GM21723 (cell line): ENCODE measurements around the gene USP25.

Source experiments
- ATAC-seq: cut with Tn5 transposase; IDR thresholded peaks from one replicate; pipeline ENCODE4 v1.9.1; 2021; ENCODE audit warnings: mild to moderate bottlenecking, moderate library complexity; ENCODE audit not compliant: unreplicated experiment

Gene USP25

GRCh38 chr21:15729674-15730483 is at the start of gene USP25:
Gene USP25, plus strand, starts transcription at chr21:15729982. Its CDS starts 412 bp downstream, at chr21:15730394.
- peak; percentile 72 for ATAC-seq

- ATAC-seq, result no peak
These were observed 47.4 kb upstream of the USP25 start for GRCh38 chr21:15682186-15682895.

GRCh38 chr21:15682977-15683376 is 46.8 kb upstream of the USP25 start:
- no peak for ATAC-seq

- ATAC-seq, result no peak
These were observed 43.3 kb upstream of the USP25 start for GRCh38 chr21:15686506-15686905.

GRCh38 chr21:15687208-15687607 is 42.6 kb upstream of the USP25 start:
- ATAC-seq, result no peak

- ATAC-seq, result no peak
These were observed 41.8 kb upstream of the USP25 start for GRCh38 chr21:15688016-15688415.

GRCh38 chr21:15688809-15689208 is 41.0 kb upstream of the USP25 start:
- ATAC-seq, result no peak

GRCh38 chr21:15692711-15693110 is 37.1 kb upstream of the USP25 start:
- no peak for ATAC-seq

GRCh38 chr21:15695241-15695640 is 34.5 kb upstream of the USP25 start:
- no peak for ATAC-seq

GRCh38 chr21:15701830-15702229 is 28.0 kb upstream of the USP25 start:
- ATAC-seq, result no peak

- ATAC-seq, result no peak
These were observed 25.9 kb upstream of the USP25 start for GRCh38 chr21:15703932-15704331.

GRCh38 chr21:15706696-15707095 is 23.1 kb upstream of the USP25 start:
- ATAC-seq, result no peak

- ATAC-seq, result no peak
These were observed 16.4 kb upstream of the USP25 start for GRCh38 chr21:15713412-15713811.

GRCh38 chr21:15718711-15719110 is 11.1 kb upstream of the USP25 start:
- no peak for ATAC-seq

GRCh38 chr21:15719976-15720375 is 9.8 kb upstream of the USP25 start:
- ATAC-seq, result no peak

GRCh38 chr21:15722591-15723324 is 7.0 kb upstream of the USP25 start:
- ATAC-seq, result no peak

GRCh38 chr21:15725949-15726348 is 3.8 kb upstream of the USP25 start:
- no peak for ATAC-seq

- ATAC-seq, result no peak
These were observed 1.7 kb upstream of the USP25 start for GRCh38 chr21:15728046-15728445.

- no peak for ATAC-seq
These were observed 472 bp upstream of the USP25 start for GRCh38 chr21:15729346-15729673.

GRCh38 chr21:15730484-15731242 is 881 bp downstream of the USP25 start:
- ATAC-seq, result no peak

GRCh38 chr21:15731243-15731613 is 1.4 kb downstream of the USP25 start:
- ATAC-seq, result no peak
